Activated naive CD8-positive, alpha-beta T cell treated with anti-CD3 and anti-CD28 coated beads, Interleukin-2, amount 50 U/mL, for 16 hours (primary cell): Measurements from ENCODE around the gene CACNA1I.

Experiments
- DNase-seq: peaks from one replicate; pipeline ENCODE4 v3.0.0-alpha.2; 2020; ENCODE audit warnings: low read depth, low spot score

The CACNA1I gene

GRCh38 chr22:39665661-39666431 is 95.3 kb downstream of the CACNA1I start:
- no peak for DNase-seq

GRCh38 chr22:39666495-39666894 is 95.9 kb downstream of the CACNA1I start:
- DNase-seq: no peak

GRCh38 chr22:39666926-39667325 is 96.4 kb downstream of the CACNA1I start:
- DNase-seq: no peak

- DNase-seq: no peak
Observed at GRCh38 chr22:39669432-39669831, 98.9 kb downstream of the CACNA1I start.

GRCh38 chr22:39671936-39672335 is 101.4 kb downstream of the CACNA1I start:
- no peak for DNase-seq

GRCh38 chr22:39674536-39674935 is 104.0 kb downstream of the CACNA1I start:
- no peak for DNase-seq

- DNase-seq: no peak
Observed at GRCh38 chr22:39675947-39676346, 105.4 kb downstream of the CACNA1I start.

- no peak for DNase-seq
Observed at GRCh38 chr22:39677967-39678366, 107.4 kb downstream of the CACNA1I start.

- DNase-seq: no peak
Observed at GRCh38 chr22:39678862-39679490, 108.4 kb downstream of the CACNA1I start.

- no peak for DNase-seq
Observed at GRCh38 chr22:39679652-39680051, 109.1 kb downstream of the CACNA1I start.

GRCh38 chr22:39680486-39680885 is 109.9 kb downstream of the CACNA1I start:
- DNase-seq: no peak

- DNase-seq: no peak
Observed at GRCh38 chr22:39681038-39681861, 110.7 kb downstream of the CACNA1I start.

- DNase-seq: no peak
Observed at GRCh38 chr22:39682994-39683393, 112.4 kb downstream of the CACNA1I start.

- DNase-seq: no peak
Observed at GRCh38 chr22:39683639-39684038, 113.1 kb downstream of the CACNA1I start.

- no peak for DNase-seq
Observed at GRCh38 chr22:39684702-39685281, 114.2 kb downstream of the CACNA1I start.

GRCh38 chr22:39685336-39686177 is 115.0 kb downstream of the CACNA1I start:
- DNase-seq: no peak

GRCh38 chr22:39686178-39686620 is 115.6 kb downstream of the CACNA1I start:
- DNase-seq: no peak

- DNase-seq: no peak
Observed at GRCh38 chr22:39686776-39687525, 116.4 kb downstream of the CACNA1I start.

GRCh38 chr22:39688186-39688785 is 117.7 kb downstream of the CACNA1I start:
- no peak for DNase-seq

GRCh38 chr22:39689421-39689820 is 118.9 kb downstream of the CACNA1I start:
- no peak for DNase-seq
